Activated T-helper 2 cell treated with anti-CD3 and anti-CD28 coated beads, Interferon-gamma antibody, Interleukin-2, Interleukin-4, amounts not matched to agents 10 μg/mL and 5 μg/mL and 100 μg/mL, durations not matched to agents 14 hours and 24 hours and 36 hours (primary cell): ENCODE data around the gene HERC4. TPM values are rescaled to one million over a fixed set of nuclear protein-coding genes. Genes with fewer than 3 reads are reported as not detected.
"Not testable (repeated sequence)": the region's sequence is repeated elsewhere in the genome, so short reads cannot be mapped to it uniquely, and the experiment has no call there.

Experiments used
- DNase-seq: peaks from one replicate; pipeline ENCODE4 v3.0.0; 2021; ENCODE audit warnings: low spot score
- H3K27ac Mint-ChIP-seq: one replicate; pipeline ENCODE4 v1.8.0; 2021; ENCODE audit warnings: mixed read lengths
- H3K27me3 Mint-ChIP-seq: one replicate; pipeline ENCODE4 v1.8.0; 2021; ENCODE audit warnings: low read depth, mixed read lengths
- H3K36me3 Mint-ChIP-seq: one replicate; pipeline ENCODE4 v1.8.0; 2021; ENCODE audit warnings: low read depth, mixed read lengths
- H3K4me1 Mint-ChIP-seq: one replicate; pipeline ENCODE4 v1.8.0; 2021; ENCODE audit warnings: low read depth, mixed read lengths
- H3K4me3 Mint-ChIP-seq: one replicate; pipeline ENCODE4 v1.8.0; 2021; ENCODE audit warnings: low read depth, mild to moderate bottlenecking, moderate library complexity, mixed read lengths
- H3K9me3 Mint-ChIP-seq: one replicate; pipeline ENCODE4 v1.8.0; 2021; ENCODE audit warnings: mixed read lengths
- intact Hi-C: fragments of 100-400 bp; cut with micrococcal nuclease; formaldehyde crosslinking; loops from one replicate; pipeline ENCODE4 v1.15.1; 2023
- total RNA-seq: library from RNA; stranded (reverse); gene quantifications from 2 replicates; pipeline ENCODE4 v1.2.3, GENCODE V29; 2022

The HERC4 gene
- total RNA-seq, 1 donor from 2014 or later, result 48.9 TPM

DNA sequence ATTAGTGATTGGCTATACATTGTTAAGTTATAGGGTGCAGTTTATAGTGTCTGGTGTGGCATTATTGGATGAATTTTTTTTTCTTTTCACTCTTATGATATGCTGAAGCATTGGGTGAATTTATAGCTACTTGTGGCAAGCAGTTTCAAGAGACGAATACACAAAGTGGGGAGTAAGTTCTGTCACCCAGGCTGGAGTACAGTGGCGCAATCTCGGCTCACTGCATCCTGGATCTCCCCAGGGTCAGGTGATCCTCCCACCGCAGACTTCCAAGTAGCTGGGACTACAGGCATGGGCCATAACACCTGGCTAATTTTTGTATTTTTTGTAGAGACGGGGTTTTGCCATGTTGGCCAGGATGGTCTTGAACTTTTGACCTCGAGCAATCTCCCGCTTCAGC is 196.9 kb downstream of the HERC4 start:
- Mint-ChIP-seq H3K27ac (no peak overlapping the region), H3K4me1 (no peaks in the 10 kb centered on the region), H3K9me3 (no peaks in the 10 kb centered on the region), H3K4me3 (no peak overlapping the region), H3K36me3 (no peaks in the 10 kb centered on the region), H3K27me3 (peaks cover 2% of the 10 kb centered on the region)
- DNase-seq, result no peak
- intact Hi-C loops, result no loop called here

DNA sequence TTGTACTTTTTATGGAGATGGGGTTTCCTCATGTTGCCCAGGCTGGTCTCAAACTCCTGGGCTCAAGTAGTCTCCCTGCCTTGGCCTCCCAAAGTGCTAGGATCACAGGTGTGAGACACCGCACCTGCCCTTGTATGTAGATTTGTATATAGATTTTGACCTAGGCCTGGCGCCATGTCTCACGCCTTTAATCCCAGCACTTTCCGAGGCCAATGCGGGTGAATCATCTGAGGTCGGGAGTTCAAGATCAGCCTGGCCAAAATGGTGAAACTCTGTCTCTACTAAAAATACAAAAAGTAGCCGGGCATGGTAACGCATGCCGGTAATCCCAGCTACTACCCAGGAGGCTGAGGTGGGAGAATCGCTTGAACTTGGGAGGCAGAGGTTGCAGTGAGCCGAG is 197.7 kb downstream of the HERC4 start:
- DNase-seq, H3K4me1 Mint-ChIP-seq, H3K4me3 Mint-ChIP-seq, H3K27ac Mint-ChIP-seq, H3K27me3 Mint-ChIP-seq, H3K9me3 Mint-ChIP-seq, H3K36me3 Mint-ChIP-seq, intact Hi-C loops: not testable (repeated sequence)

DNA sequence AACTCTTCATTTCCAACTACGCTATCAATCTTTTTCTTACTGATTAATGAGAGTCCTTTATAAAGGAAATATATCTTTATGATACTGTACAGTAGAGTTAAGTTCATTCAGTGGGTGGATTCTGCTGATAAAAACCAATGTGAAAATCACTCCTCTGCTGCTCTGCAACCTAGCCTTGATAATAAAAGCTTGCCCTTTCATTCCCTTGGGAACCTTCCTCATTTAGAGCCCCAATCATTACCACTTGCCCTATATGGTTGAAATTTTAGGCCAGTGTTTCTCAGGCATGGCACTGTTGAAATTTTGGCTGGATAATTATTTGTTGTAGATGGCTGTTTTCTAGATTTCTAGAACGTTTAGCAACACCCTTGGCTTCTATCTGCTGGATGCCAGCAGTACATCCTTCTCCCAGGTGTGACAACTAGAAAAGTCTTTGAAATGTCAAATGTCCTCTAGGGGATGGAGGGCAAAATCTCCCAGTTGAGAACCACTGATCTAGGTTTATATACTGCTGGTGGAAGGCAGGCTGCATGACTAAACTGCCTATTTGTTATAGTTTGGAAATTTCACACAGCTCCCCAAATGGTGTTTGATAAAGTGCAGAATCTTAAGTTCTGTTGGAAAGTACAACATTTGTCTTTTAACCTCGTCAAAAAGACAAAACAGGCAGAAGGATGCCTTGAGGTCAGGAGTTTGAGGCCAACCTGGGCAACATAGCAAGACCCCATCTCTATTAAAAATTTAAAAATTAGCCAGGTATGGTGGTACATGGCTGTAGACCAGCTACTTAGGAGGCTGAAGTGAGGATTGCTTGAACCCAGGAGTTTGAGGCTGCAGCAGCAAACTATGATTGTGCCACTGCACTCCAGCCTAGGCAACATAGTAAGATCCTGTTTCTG is 199.5 kb downstream of the HERC4 start:
- no peak for DNase-seq
- no peak overlapping the region for H3K4me3 Mint-ChIP-seq
- H3K27me3 Mint-ChIP-seq, result no peaks in the 10 kb centered on the region
- H3K4me1 Mint-ChIP-seq, result no peaks in the 10 kb centered on the region
- no peaks in the 10 kb centered on the region for H3K36me3 Mint-ChIP-seq
- H3K9me3 Mint-ChIP-seq, result no peaks in the 10 kb centered on the region
- H3K27ac Mint-ChIP-seq, result no peak overlapping the region
- intact Hi-C loops, result no loop called here

Other genes with a start within 250 kb of the HERC4 start
- gene DNAJC12, start 237.1 kb downstream of the HERC4 start, total RNA-seq, result 11.0 and 12.6 TPM in 2 replicates
- gene SIRT1, start 190.6 kb downstream of the HERC4 start, total RNA-seq, result 25.3 and 25.6 TPM in 2 replicates
- not detected in 2 replicates for gene MYPN, start 34.2 kb upstream of the HERC4 start, total RNA-seq
- gene ATOH7, start 156.8 kb upstream of the HERC4 start, total RNA-seq, result not detected in 2 replicates